A549 (cell line): ENCODE data around the gene KCNQ1. TPM values are rescaled to one million over a fixed set of nuclear protein-coding genes. Genes with fewer than 3 reads are reported as not detected.

Experiments
- ATAC-seq, 2 experiments: fragments of 200-7000 bp in 1 of 2; fragments of >200 bp in 1 of 2; cut with Nextera tagmentation in 1 of 2; cut with Tn5 transposase in 1 of 2; 3 replicates each; pipeline versions ENCODE4 v1.8.0 to v1.9.1; 2018 to 2020; ENCODE audit warnings: mild to moderate bottlenecking in 1 of 2, moderate library complexity in 1 of 2
- CTCF ChIA-PET: fragments of 300-600 bp; sonication (Branson Sonifier 250); formaldehyde crosslinking; extraction: SDS; loops from one replicate; lab custom pipeline; 2021; ENCODE audit warnings: antibody characterized with exemption, inconsistent platforms; lab: Yijun Ruan, JAX
- POLR2A ChIA-PET: fragments of 350-600 bp; formaldehyde crosslinking; extraction: SDS; loops from one replicate; lab custom pipeline; 2021; ENCODE audit warnings: antibody characterized with exemption, inconsistent platforms; lab: Yijun Ruan, JAX
- DNase-seq, 2 experiments: peaks; one replicate each; pipeline versions ENCODE4 v3.0.0 to v3.0.0-alpha.2; 2011 to 2016; ENCODE audit warnings: low read depth in 1 of 2, low spot score in 1 of 2
- FAIRE-seq: peaks from 2 replicates; lab custom pipeline; 2011; peaks lifted over from hg19 to GRCh38; lab: Jason Lieb, UNC
- H3K27ac ChIP-seq, 2 experiments: fragments of >200 bp; sonication (Bioruptor Twin); formaldehyde crosslinking; 3 replicates each; pipeline ENCODE4 v1.5.1; 2016 to 2017
- H3K4me1 ChIP-seq: fragments of >200 bp; sonication (Bioruptor Twin); formaldehyde crosslinking; 3 replicates; pipeline ENCODE4 v1.6.1; 2016
- H3K4me2 ChIP-seq: fragments of >200 bp; sonication (Bioruptor Twin); formaldehyde crosslinking; 3 replicates; pipeline ENCODE4 v1.6.1; 2016
- H3K4me3 ChIP-seq: fragments of >200 bp; sonication (Bioruptor Twin); formaldehyde crosslinking; 3 replicates; pipeline ENCODE4 v1.5.1; 2016
- H3K9me3 ChIP-seq: fragments of >200 bp; sonication (Bioruptor Twin); formaldehyde crosslinking; 3 replicates; pipeline ENCODE4 v1.6.1; 2016
- CBX2 ChIP-seq: fragments of 200-600 bp; sonication (generic); IDR thresholded peaks from 2 replicates; pipeline ENCODE4 v1.6.1; 2016; ENCODE audit warnings: low read depth, mild to moderate bottlenecking, borderline replicate concordance
- CEBPB ChIP-seq, 2 experiments: fragments of >200 bp in 1 of 2; sonication (Bioruptor Twin) in 1 of 2; formaldehyde crosslinking in 1 of 2; IDR thresholded peaks; 2 replicates each; pipeline ENCODE4 v1.6.1; 2012 to 2016
- ESRRA ChIP-seq: fragments of 150-350 bp; IDR thresholded peaks from 2 replicates; pipeline ENCODE4 v1.6.1; 2014; ENCODE audit warnings: mild to moderate bottlenecking, low read length, borderline replicate concordance
- FOSL2 ChIP-seq, 2 experiments: fragments of 450-650 bp in 1 of 2; fragments of >200 bp in 1 of 2; sonication (Bioruptor Twin) in 1 of 2; formaldehyde crosslinking; IDR thresholded peaks; 2 replicates each; pipeline versions ENCODE4 v1.5.0 to v1.6.1; 2016 to 2020; ENCODE audit warnings: mild to moderate bottlenecking in 1 of 2, moderate library complexity in 1 of 2
- HEYL ChIP-seq: fragments of 250-450 bp; sonication (Bioruptor Pico); IDR thresholded peaks from 2 replicates; pipeline ENCODE4 v1.8.0; 2021; ENCODE audit warnings: mild to moderate bottlenecking, moderate library complexity
- HMGXB4 ChIP-seq: fragments of 250-450 bp; sonication (Bioruptor Pico); IDR thresholded peaks from 2 replicates; pipeline ENCODE4 v1.5.0; 2021; ENCODE audit warnings: mild to moderate bottlenecking, moderate library complexity, borderline replicate concordance
- JUNB ChIP-seq: fragments of >200 bp; sonication (Bioruptor Twin); formaldehyde crosslinking; IDR thresholded peaks from 2 replicates; pipeline ENCODE4 v1.6.1; 2016
- KDM5A ChIP-seq: fragments of 200-600 bp; sonication (generic); IDR thresholded peaks from 2 replicates; pipeline ENCODE4 v1.6.1; 2016; ENCODE audit warnings: antibody characterized with exemption, mild to moderate bottlenecking
- MYC ChIP-seq: IDR thresholded peaks from 2 replicates; pipeline ENCODE4 v1.6.1; 2012; ENCODE audit warnings: mild to moderate bottlenecking, inconsistent platforms, low read length, improper control_type of control experiment, borderline replicate concordance
- POLR2AphosphoS2 ChIP-seq: conservative IDR thresholded peaks from 2 replicates; pipeline ENCODE4 v1.6.1; 2012; ENCODE audit warnings: low read length, improper control_type of control experiment, inconsistent platforms
- RARB ChIP-seq: fragments of 250-450 bp; sonication (Bioruptor Pico); IDR thresholded peaks from 2 replicates; pipeline ENCODE4 v1.8.0; 2021; ENCODE audit warnings: mild to moderate bottlenecking, moderate library complexity
- TP53 ChIP-seq: fragments of 250-450 bp; sonication (Bioruptor Pico); IDR thresholded peaks from 2 replicates; pipeline ENCODE4 v1.5.0; 2021; ENCODE audit warnings: mild to moderate bottlenecking, moderate library complexity
- ZFP36 ChIP-seq: fragments of 450-650 bp; IDR thresholded peaks from 2 replicates; pipeline ENCODE4 v1.6.1; 2014; ENCODE audit warnings: borderline replicate concordance; ENCODE audit not compliant: partially characterized antibody
- WGBS: methylation state at CpG from one replicate; pipeline ENCODE4 v1.1.6; 2017; ENCODE audit errors: missing lambda C conversion rate; 5-methylcytosine and 5-hydroxymethylcytosine counted together
- polyA plus RNA-seq, 4 experiments: library from polyadenylated mRNA; depleted of rRNA in 3 of 4; stranded (reverse); fragments of >200 nt; fragmentation: RNase III in 1 of 4; extraction: RNeasy Plus Mini Kit Qiagen cat#74134 plus additional on column Dnase treatment in 1 of 4; gene quantifications; 2 replicates in 3 of 4; 3 replicates in 1 of 4; pipeline ENCODE4 v1.2.3, GENCODE V29; 2011 to 2017
- TF ChIP-seq, protein P1 (sequence below): IDR thresholded peaks from 2 replicates; pipeline ENCODE4 v1.6.1; 2012; ENCODE audit warnings: low read depth, borderline replicate concordance
- TF ChIP-seq, protein P2 (sequence below): IDR thresholded peaks from 2 replicates; pipeline ENCODE4 v1.6.1; 2012

KCNQ1 gene
- polyA plus RNA-seq, 2 of the 4 experiments (the other 2 are of a cell fraction) = 0.14 to 0.17 TPM

- no peak for FAIRE-seq
- DNase-seq = no peak
- WGBS = 88% methylated on average over 17 of the region's 17 CpGs
- no peak overlapping the region for H3K4me3 ChIP-seq
- no peaks in the 10 kb centered on the region for H3K9me3 ChIP-seq
- peaks cover 15% of the 10 kb centered on the region for H3K4me1 ChIP-seq
- ChIA-PET CTCF (interaction anchor here (0.7 to 1.7 kb wide), 3 partner anchors 10 to 148 kb away, joined by 3 to 4 read pairs (median 3); no protein-coding TSS in a partner anchor), POLR2A (no interaction called here)
- no peak overlapping the region for H3K4me2 ChIP-seq
- peak overlapping the region in 1 of 2 experiments; percentile 2; a peak in 2 of 6 replicates for H3K27ac ChIP-seq
- no peak for ATAC-seq
- TF ChIP-seq, protein P1, sequence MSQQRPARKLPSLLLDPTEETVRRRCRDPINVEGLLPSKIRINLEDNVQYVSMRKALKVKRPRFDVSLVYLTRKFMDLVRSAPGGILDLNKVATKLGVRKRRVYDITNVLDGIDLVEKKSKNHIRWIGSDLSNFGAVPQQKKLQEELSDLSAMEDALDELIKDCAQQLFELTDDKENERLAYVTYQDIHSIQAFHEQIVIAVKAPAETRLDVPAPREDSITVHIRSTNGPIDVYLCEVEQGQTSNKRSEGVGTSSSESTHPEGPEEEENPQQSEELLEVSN = no peak
Observed at GRCh38 chr11:2740275-2740940, 295.6 kb downstream of the KCNQ1 start.

DNA sequence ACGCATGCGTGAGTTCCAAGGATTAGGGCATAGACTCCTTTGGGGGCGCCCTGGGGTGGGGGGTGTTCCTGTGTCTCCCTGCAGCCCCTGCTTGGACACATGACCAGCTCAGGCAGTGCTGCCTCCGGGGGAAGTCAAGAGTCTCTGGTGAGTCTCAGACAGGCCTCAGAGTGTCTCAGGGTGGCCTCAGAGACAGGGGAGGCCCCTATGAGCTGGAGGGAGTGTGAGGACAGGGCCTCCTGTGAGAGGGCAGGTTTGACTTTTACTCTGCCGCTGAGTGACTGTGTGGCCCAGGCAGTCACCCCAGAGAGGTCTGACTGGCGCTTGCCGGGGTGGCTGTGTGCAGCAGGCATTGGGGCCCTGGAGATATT lies 296.2 kb downstream of the KCNQ1 start:
- ChIA-PET POLR2A (no interaction called here), CTCF (interaction anchor here (0.7 to 1.7 kb wide), 3 partner anchors 9 to 147 kb away, joined by 3 to 4 read pairs (median 3); no protein-coding TSS in a partner anchor)
- peak overlapping the region; percentile 53; the same call in 2 of the 3 replicates for H3K4me2 ChIP-seq
- peak; percentile 27 to 41; a peak in 4 of 6 replicates for ATAC-seq
- no peaks in the 10 kb centered on the region for H3K9me3 ChIP-seq
- H3K4me3 ChIP-seq = no peak overlapping the region
- WGBS = 87% methylated on average over 7 of the region's 7 CpGs
- H3K27ac ChIP-seq = peak overlapping the region; percentile 70 to 83
- peaks cover 15% of the 10 kb centered on the region for H3K4me1 ChIP-seq
- TF ChIP-seq RARB (CRISPR knock-in tag) = no peak
- no peak for TF ChIP-seq TP53 (CRISPR knock-in tag)
- TF ChIP-seq KDM5A = no peak
- no peak for TF ChIP-seq ESRRA
- TF ChIP-seq, all 56 proteins: peak for 0
- FAIRE-seq = no peak
- no peak for DNase-seq

DNA sequence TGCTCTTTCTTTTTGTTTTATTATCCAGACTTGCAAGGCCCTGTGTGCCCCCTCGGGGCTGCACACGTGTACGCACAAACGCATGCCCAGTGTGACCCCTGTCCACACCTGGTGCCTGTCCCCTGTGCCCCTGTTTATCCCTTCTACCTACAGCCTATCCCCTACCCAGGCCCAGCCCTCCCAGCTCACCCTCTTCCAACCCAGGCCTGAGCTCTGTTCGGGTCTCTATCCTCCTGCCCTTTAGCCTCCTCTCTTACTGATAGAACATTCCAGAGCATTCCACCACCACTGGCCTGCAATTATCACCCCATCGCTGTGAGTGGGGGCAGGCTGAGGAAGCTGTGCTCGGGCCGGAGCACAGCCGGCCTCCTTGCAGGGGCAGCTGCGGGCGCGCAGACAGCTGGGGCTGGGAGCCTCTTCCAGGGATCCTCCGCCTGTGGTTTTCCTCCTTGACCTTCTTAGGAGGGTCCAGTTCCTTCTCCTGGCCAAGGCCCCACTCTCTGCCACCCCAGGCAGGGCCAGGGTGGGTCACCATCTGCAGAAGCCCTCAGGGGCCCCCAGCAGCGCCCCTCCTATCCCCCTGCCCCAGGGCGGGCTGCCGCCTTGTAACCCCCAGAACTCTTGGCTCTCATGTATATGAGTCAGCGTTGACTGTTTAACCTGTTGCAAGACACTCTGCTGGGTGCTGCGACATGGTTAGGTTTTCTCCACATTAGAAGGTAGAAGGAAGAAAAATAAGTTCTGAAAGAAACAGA lies 296.7 kb downstream of the KCNQ1 start:
- DNase-seq (peak; percentile 16 to 41), FAIRE-seq (no peak), ATAC-seq (peak; percentile 67 to 80; a peak in 5 of 6 replicates)
- H3K4me2 ChIP-seq = peak overlapping the region; percentile 53
- TF ChIP-seq MYC (no peak), JUNB (peak; percentile 29; the same call in 1 of the 2 replicates), HMGXB4 (CRISPR knock-in tag) (no peak), CBX2 (no peak), FOSL2 (IDR thresholded peaks at IDR 0.05) (no peak), FOSL2 (CRISPR knock-in tag; IDR thresholded peaks at IDR 0.05) (0 out of 2 replicates have a peak, but pooled peaks have one; percentile 20), CEBPB (IDR thresholded peaks at IDR 0.05) (peak; percentile 21 to 52; a peak in 3 of 4 replicates)
- TF ChIP-seq, protein P2, sequence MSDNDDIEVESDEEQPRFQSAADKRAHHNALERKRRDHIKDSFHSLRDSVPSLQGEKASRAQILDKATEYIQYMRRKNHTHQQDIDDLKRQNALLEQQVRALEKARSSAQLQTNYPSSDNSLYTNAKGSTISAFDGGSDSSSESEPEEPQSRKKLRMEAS = 0 out of 2 replicates have a peak, but pooled peaks have one; percentile 13
- CTCF ChIA-PET = interaction anchor here (0.7 to 1.7 kb wide), 3 partner anchors 8 to 147 kb away, joined by 3 to 4 read pairs (median 3); no protein-coding TSS in a partner anchor
- H3K4me3 ChIP-seq = no peak overlapping the region
- H3K27ac ChIP-seq = peak overlapping the region; percentile 70 to 83
- POLR2A ChIA-PET = no interaction called here
- peaks cover 15% of the 10 kb centered on the region for H3K4me1 ChIP-seq
- WGBS = 67% methylated on average over 12 of the region's 18 CpGs
- no peaks in the 10 kb centered on the region for H3K9me3 ChIP-seq

DNA sequence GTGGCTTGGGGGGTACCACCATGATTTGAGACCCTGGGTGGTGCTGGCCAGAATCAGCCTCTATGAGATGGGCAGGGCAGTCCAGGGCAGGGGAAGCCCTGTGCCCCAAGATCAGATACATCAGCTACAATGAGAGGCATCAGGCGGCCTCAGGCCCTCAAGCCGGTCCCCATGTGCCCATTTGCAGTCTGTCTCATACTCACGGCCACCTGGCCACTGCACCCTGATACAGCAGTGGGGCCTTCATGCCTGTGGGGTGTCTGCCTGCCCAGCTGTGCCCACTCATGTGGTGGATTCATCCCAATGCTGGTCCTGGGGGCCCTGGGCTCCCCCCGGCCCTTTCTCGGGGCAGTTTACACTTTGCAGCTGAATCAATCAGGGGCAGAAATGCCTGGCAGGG lies 297.4 kb downstream of the KCNQ1 start:
- ATAC-seq (peak in 1 of 2 experiments; percentile 49; a peak in 3 of 6 replicates), FAIRE-seq (no peak), DNase-seq (no peak)
- ChIA-PET POLR2A (no interaction called here), CTCF (interaction anchor here (1.7 kb wide), 1 partner anchor 15 kb away, joined by 4 read pairs; no protein-coding TSS in a partner anchor)
- WGBS = 83% methylated on average over 4 of the region's 5 CpGs
- Histone ChIP-seq H3K9me3 (no peaks in the 10 kb centered on the region), H3K4me2 (peak overlapping the region; percentile 53), H3K4me3 (no peak overlapping the region), H3K27ac (peak overlapping the region; percentile 70 to 83), H3K4me1 (peaks cover 15% of the 10 kb centered on the region)
- TF ChIP-seq FOSL2 (IDR thresholded peaks at IDR 0.05) = no peak
- TF ChIP-seq FOSL2 (CRISPR knock-in tag; IDR thresholded peaks at IDR 0.05) = no peak
- TF ChIP-seq, protein P2 = no peak
- TF ChIP-seq POLR2AphosphoS2 = no peak
- TF ChIP-seq HEYL (CRISPR knock-in tag) = no peak
- 0 out of 2 replicates have a peak, but pooled peaks have one; percentile 3 for TF ChIP-seq JUNB
- TF ChIP-seq ZFP36 = no peak
